Uterus (tissue), 4 donors: Measurements from ENCODE around the gene GRAP. TPM values are rescaled to one million over a fixed set of nuclear protein-coding genes. Genes with fewer than 3 reads are reported as not detected.

Experiments used
- DNase-seq, 2 donors: peaks; one replicate each; pipeline ENCODE4 v3.0.0-alpha.2; 2019 to 2020
- H3K27ac ChIP-seq, 2 donors: fragments of 200-600 bp; sonication (generic); 1 replicate in 1 of 2; 2 replicates in 1 of 2; pipeline ENCODE4 v1.5.1; 2016 to 2018
- H3K27me3 ChIP-seq, 2 donors: fragments of 200-600 bp; sonication (generic); one replicate each; pipeline ENCODE4 v1.5.1; 2018 to 2019; ENCODE audit warnings: control low read depth in 1 of 2
- H3K36me3 ChIP-seq, 2 donors: fragments of 200-600 bp; sonication (generic); one replicate each; pipeline ENCODE4 v1.5.1; 2019; ENCODE audit warnings: control low read depth in 1 of 2
- H3K4me1 ChIP-seq, 2 donors: fragments of 200-600 bp; sonication (generic); one replicate each; pipeline ENCODE4 v1.5.1; 2018 to 2019; ENCODE audit warnings: control low read depth in 1 of 2
- H3K4me3 ChIP-seq, 2 donors: fragments of 200-600 bp; sonication (generic); 1 replicate in 1 of 2; 2 replicates in 1 of 2; pipeline ENCODE4 v1.5.1; 2018 to 2019; ENCODE audit warnings: mild to moderate bottlenecking in 1 of 2
- H3K9me3 ChIP-seq, 2 donors: fragments of 200-600 bp; sonication (generic); one replicate each; pipeline ENCODE4 v1.5.1; 2019; ENCODE audit warnings: control low read depth in 1 of 2
- CTCF ChIP-seq, 4 experiments: fragments of 200-600 bp in 2 of 4; fragments of 450-650 bp in 2 of 4; sonication (generic) in 2 of 4; IDR thresholded peaks; one replicate each; pipeline ENCODE4 v1.5.1; 2016 to 2019; ENCODE audit warnings: antibody characterized with exemption in 4 of 4, mild to moderate bottlenecking in 2 of 4, moderate library complexity in 1 of 4
- POLR2A ChIP-seq, 2 donors: fragments of 450-650 bp; IDR thresholded peaks; one replicate each; pipeline ENCODE4 v1.6.1; 2016; ENCODE audit warnings: antibody characterized with exemption in 2 of 2, mild to moderate bottlenecking in 1 of 2, moderate library complexity in 1 of 2
- intact Hi-C: fragments of 100-400 bp; cut with DNase I; formaldehyde crosslinking; loops from one replicate; pipeline ENCODE4 v1.15.1; 2023; ENCODE audit warnings: low total_unique reads
- total RNA-seq, 4 donors: library from RNA; depleted of rRNA in 3 of 4; stranded (reverse); fragments of >200 nt in 3 of 4; gene quantifications; one replicate each; pipeline versions ENCODE4 v1.1.0 to v1.2.4, GENCODE V29; 2014 to 2023
- donor health status: DM: yes; HTN: yes; CAD: no.

Gene GRAP
- total RNA-seq, 4 donors from 2014 or later = 8.3 to 21.2 (median 13.5) TPM

GRCh38 chr17:18988546-18989173 lies 58.1 kb downstream of the GRAP start:
- H3K9me3 ChIP-seq = no peaks in the 10 kb centered on the region
- TF ChIP-seq CTCF (IDR thresholded peaks at IDR 0.05) (no peak), POLR2A (IDR thresholded peaks at IDR 0.05) (no peak)
- no peaks in the 10 kb centered on the region for H3K4me1 ChIP-seq
- H3K4me3 ChIP-seq = no peak overlapping the region
- no peak overlapping the region for H3K27ac ChIP-seq
- no peaks in the 10 kb centered on the region for H3K27me3 ChIP-seq
- no peaks in the 10 kb centered on the region for H3K36me3 ChIP-seq
- no peak for DNase-seq
- intact Hi-C loops = no loop called here

GRCh38 chr17:18987862-18988545 lies 58.8 kb downstream of the GRAP start:
- Histone ChIP-seq H3K4me1 (no peaks in the 10 kb centered on the region), H3K27me3 (no peaks in the 10 kb centered on the region), H3K4me3 (no peak overlapping the region), H3K36me3 (no peaks in the 10 kb centered on the region), H3K9me3 (no peaks in the 10 kb centered on the region), H3K27ac (no peak overlapping the region)
- intact Hi-C loops = no loop called here
- no peak for DNase-seq
- TF ChIP-seq POLR2A (IDR thresholded peaks at IDR 0.05) = no peak
- no peak for TF ChIP-seq CTCF (IDR thresholded peaks at IDR 0.05)

GRCh38 chr17:18987230-18987610 lies 59.5 kb downstream of the GRAP start:
- H3K27ac ChIP-seq = no peak overlapping the region
- intact Hi-C loops = no loop called here
- no peak overlapping the region for H3K4me3 ChIP-seq
- H3K36me3 ChIP-seq = no peaks in the 10 kb centered on the region
- no peaks in the 10 kb centered on the region for H3K27me3 ChIP-seq
- TF ChIP-seq CTCF (IDR thresholded peaks at IDR 0.05) (no peak), POLR2A (IDR thresholded peaks at IDR 0.05) (no peak)
- H3K4me1 ChIP-seq = no peaks in the 10 kb centered on the region
- no peaks in the 10 kb centered on the region for H3K9me3 ChIP-seq
- no peak for DNase-seq

GRCh38 chr17:18986541-18987229 lies 60.1 kb downstream of the GRAP start:
- no peak overlapping the region for H3K4me3 ChIP-seq
- no peaks in the 10 kb centered on the region for H3K36me3 ChIP-seq
- DNase-seq = no peak
- TF ChIP-seq POLR2A (IDR thresholded peaks at IDR 0.05) = no peak
- TF ChIP-seq CTCF (IDR thresholded peaks at IDR 0.05) = no peak
- H3K9me3 ChIP-seq = no peaks in the 10 kb centered on the region
- no peaks in the 10 kb centered on the region for H3K27me3 ChIP-seq
- H3K27ac ChIP-seq = no peak overlapping the region
- no peaks in the 10 kb centered on the region for H3K4me1 ChIP-seq
- intact Hi-C loops = no loop called here

- Histone ChIP-seq H3K27ac (no peak overlapping the region), H3K36me3 (no peaks in the 10 kb centered on the region), H3K9me3 (no peaks in the 10 kb centered on the region), H3K4me1 (no peaks in the 10 kb centered on the region), H3K4me3 (no peak overlapping the region), H3K27me3 (no peaks in the 10 kb centered on the region)
- intact Hi-C loops = no loop called here
- DNase-seq = no peak
- TF ChIP-seq CTCF (IDR thresholded peaks at IDR 0.05) (no peak), POLR2A (IDR thresholded peaks at IDR 0.05) (no peak)
Measured at GRCh38 chr17:18985475-18985874, 61.3 kb downstream of the GRAP start.
